Endothelial cell of umbilical vein (primary cell): Measurements from ENCODE around the gene ITIH5. TPM values are rescaled to one million over a fixed set of nuclear protein-coding genes. Genes with fewer than 3 reads are reported as not detected.
"Not testable (repeated sequence)": the region's sequence is repeated elsewhere in the genome, so short reads cannot be mapped to it uniquely, and the experiment has no call there.

Experiments
- BruUV-seq: library from RNA; stranded (reverse); fragments of 400-500 nt; replicated peaks from 2 replicates; lab custom pipeline; 2021; lab: Mats Ljungman, UMichigan
- CTCF ChIA-PET: fragments of 300-600, 350-600 bp; sonication (Branson Sonifier 250); formaldehyde crosslinking; loops from one replicate; lab custom pipeline; 2021; ENCODE audit warnings: antibody characterized with exemption, inconsistent platforms; lab: Charles Lee
- POLR2A ChIA-PET: fragments of 300-600, 350-600 bp; sonication (Branson Sonifier 250); formaldehyde crosslinking; loops from one replicate; lab custom pipeline; 2021; ENCODE audit warnings: antibody characterized with exemption, inconsistent platforms; lab: Charles Lee
- DNase-seq: peaks from one replicate; pipeline ENCODE4 v3.0.0-alpha.2; 2011; ENCODE audit warnings: low read depth, low spot score
- FAIRE-seq: peaks from 2 replicates; lab custom pipeline; 2011; peaks lifted over from hg19 to GRCh38; lab: Jason Lieb, UNC
- H2AFZ ChIP-seq: 2 replicates; pipeline ENCODE4 v1.6.0; 2012; ENCODE audit warnings: low read depth, low read length, control low read depth, inconsistent platforms
- H3K27ac ChIP-seq: 2 replicates; pipeline ENCODE4 v1.5.1; 2011; ENCODE audit warnings: low read depth, mild to moderate bottlenecking, control low read depth, low read length, moderate library complexity; ENCODE audit not compliant: insufficient read depth
- H3K27me3 ChIP-seq, 2 experiments: 2 replicates each; pipeline versions ENCODE4 v1.6.0 to v1.6.1; 2011; ENCODE audit warnings: low read length in 2 of 2, mixed read lengths in 1 of 2; ENCODE audit not compliant: control insufficient read depth in 2 of 2, insufficient read depth in 2 of 2
- H3K36me3 ChIP-seq, 2 experiments: 2 replicates in 1 of 2; 3 replicates in 1 of 2; pipeline ENCODE4 v1.5.1; 2011; ENCODE audit warnings: low read length in 2 of 2, mild to moderate bottlenecking in 1 of 2, moderate library complexity in 1 of 2; ENCODE audit not compliant: control insufficient read depth in 2 of 2, insufficient read depth in 2 of 2; ENCODE audit errors: extremely low read depth in 1 of 2
- H3K4me1 ChIP-seq: 3 replicates; pipeline ENCODE4 v1.5.1; 2011; ENCODE audit warnings: mild to moderate bottlenecking, low read length; ENCODE audit not compliant: control insufficient read depth, insufficient read depth; ENCODE audit errors: extremely low read depth
- H3K4me2 ChIP-seq: 2 replicates; pipeline ENCODE4 v1.6.1; 2011; ENCODE audit warnings: low read length, control low read depth, mixed read lengths; ENCODE audit not compliant: insufficient read depth
- H3K4me3 ChIP-seq, 3 experiments: fragments of 200-600 bp in 1 of 3; sonication (generic), shearing (Covaris generic) in 1 of 3; replicated peaks in 1 of 3; 2 replicates each; pipeline ENCODE4 v1.5.1; 2011 to 2016; ENCODE audit warnings: control low read depth in 3 of 3, low read length in 3 of 3, mild to moderate bottlenecking in 2 of 3, inconsistent platforms in 1 of 3, low read depth in 1 of 3, moderate library complexity in 1 of 3; ENCODE audit not compliant: insufficient read depth in 1 of 3
- H3K79me2 ChIP-seq: 2 replicates; pipeline ENCODE4 v1.6.0; 2012; ENCODE audit warnings: low read length, inconsistent platforms; ENCODE audit not compliant: control insufficient read depth, insufficient read depth
- H3K9ac ChIP-seq: replicated peaks from 2 replicates; pipeline ENCODE3; 2011; ENCODE audit warnings: low read length, control low read depth; ENCODE audit not compliant: insufficient read depth; ENCODE audit errors: extremely low read depth
- H3K9me1 ChIP-seq: replicated peaks from 3 replicates; pipeline ENCODE4 v1.6.0; 2011; ENCODE audit warnings: mild to moderate bottlenecking, low read length; ENCODE audit not compliant: control insufficient read depth, insufficient read depth; ENCODE audit errors: extremely low read depth
- H3K9me3 ChIP-seq: replicated peaks from 2 replicates; pipeline ENCODE4 v1.5.1; 2012; ENCODE audit warnings: low read length, inconsistent platforms; ENCODE audit not compliant: control insufficient read depth, insufficient read depth
- H4K20me1 ChIP-seq: replicated peaks from 2 replicates; pipeline ENCODE3; 2011; ENCODE audit warnings: mild to moderate bottlenecking, low read length; ENCODE audit not compliant: control insufficient read depth, insufficient read depth; ENCODE audit errors: extremely low read depth
- CTCF ChIP-seq, 2 donors: IDR thresholded peaks; 1 replicate in 1 of 2; 2 replicates in 1 of 2; pipeline ENCODE4 v1.5.1; 2011; ENCODE audit warnings: low read length in 2 of 2, mild to moderate bottlenecking in 2 of 2, moderate library complexity in 2 of 2, control low read depth in 1 of 2, inconsistent platforms in 1 of 2, low read depth in 1 of 2; ENCODE audit not compliant: insufficient read depth in 1 of 2; ENCODE audit errors: extremely low read depth in 1 of 2
- EZH2 ChIP-seq: IDR thresholded peaks from 2 replicates; pipeline ENCODE4 v1.6.1; 2012; ENCODE audit warnings: borderline replicate concordance, low read depth, mild to moderate bottlenecking, moderate library complexity, low read length, inconsistent platforms; ENCODE audit not compliant: severe bottlenecking
- FOS ChIP-seq: IDR thresholded peaks from 2 replicates; pipeline ENCODE4 v1.6.1; 2011; ENCODE audit warnings: mild to moderate bottlenecking, low read length, moderate library complexity, borderline replicate concordance; ENCODE audit not compliant: insufficient read depth
- GATA2 ChIP-seq: IDR thresholded peaks from 2 replicates; pipeline ENCODE4 v1.7.0; 2011; ENCODE audit warnings: low read depth, mild to moderate bottlenecking, moderate library complexity, mixed read lengths, low read length; ENCODE audit not compliant: insufficient read length, insufficient read depth
- JUN ChIP-seq: IDR thresholded peaks from 2 replicates; pipeline ENCODE4 v1.6.1; 2011; ENCODE audit warnings: borderline replicate concordance, low read depth; ENCODE audit not compliant: insufficient read length, insufficient read depth
- MAX ChIP-seq: IDR thresholded peaks from 2 replicates; pipeline ENCODE4 v1.6.1; 2011; ENCODE audit not compliant: insufficient read depth, insufficient read length
- MYC ChIP-seq: IDR thresholded peaks from one replicate; pipeline ENCODE4 v1.6.1; 2011; ENCODE audit warnings: mild to moderate bottlenecking, low read depth, low read length
- POLR2A ChIP-seq: IDR thresholded peaks from 2 replicates; pipeline ENCODE4 v1.6.1; 2012; ENCODE audit warnings: low read depth, mild to moderate bottlenecking, control low read depth, low read length
- POLR2AphosphoS5 ChIP-seq: IDR thresholded peaks from 2 replicates; pipeline ENCODE4 v1.6.1; 2012; ENCODE audit warnings: low read depth, mild to moderate bottlenecking, control low read depth, low read length, moderate library complexity; ENCODE audit not compliant: insufficient read depth
- dilution Hi-C: fragments of 300-500 bp; cut with MboI; formaldehyde crosslinking; loops from one replicate; pipeline ENCODE4 v1.15.0; 2019; ENCODE audit warnings: low sequenced_read_pairs; ENCODE audit not compliant: extremely low pct_ligation_motif_present
- intact Hi-C: fragments of 100-400 bp; cut with micrococcal nuclease; formaldehyde crosslinking; loops from one replicate; pipeline ENCODE4 v1.10.0; 2022
- polyA plus RNA-seq, 4 experiments: library from polyadenylated mRNA; depleted of rRNA in 3 of 4; stranded (reverse) in 3 of 4; unstranded in 1 of 4; fragments of >200 nt; gene quantifications; 2 replicates each; pipeline versions ENCODE4 v1.2.1 to v1.2.3, GENCODE V29; 2011 to 2012; ENCODE audit warnings: missing spikeins in 1 of 4
- total RNA-seq: library from RNA; stranded (reverse); gene quantifications from 2 replicates; pipeline ENCODE4 v1.2.3, GENCODE V29; 2021

The ITIH5 gene
- total and polyA plus RNA-seq, 2 donors (not counting 3 experiments of a cell fraction or from before 2014, with no cell fraction given), result not detected

- CTCF ChIA-PET, result interaction anchor here (1.2 kb wide), 1 partner anchor 166 kb away, joined by 3 read pairs; no protein-coding TSS in a partner anchor
- not testable (repeated sequence) for BruUV-seq, FAIRE-seq
These were observed 24.3 kb upstream of the ITIH5 start for GRCh38 chr10:7690885-7691597.

GRCh38 chr10:7689591-7689990 is 22.8 kb upstream of the ITIH5 start:
- CTCF ChIA-PET, result interaction anchor here (5.8 kb wide), 1 partner anchor 164 kb away, joined by 132 read pairs; no protein-coding TSS in a partner anchor
- no peaks in the 10 kb centered on the region for H3K36me3 ChIP-seq
- dilution Hi-C loops (no loop called here), intact Hi-C loops (loop anchor here (5.0 to 10.0 kb wide), 4 partner anchors 427 to 1275 kb away; no protein-coding TSS in a partner anchor)
- no peak overlapping the region for H3K4me2 ChIP-seq
- H3K27ac ChIP-seq, result no peak overlapping the region
- no peak for DNase-seq
- TF ChIP-seq POLR2A (no peak), GATA2 (no peak), EZH2 (no peak), MYC (no peak), FOS (no peak), POLR2AphosphoS5 (no peak), CTCF (IDR thresholded peaks at IDR 0.05; ENCODE audit: extremely low read depth in 1 of 2, insufficient read depth in 1 of 2, low read depth in 1 of 2, low read length in 2 of 2) (no peak), JUN (no peak), MAX (no peak)
- H4K20me1 ChIP-seq, result no peaks in the 10 kb centered on the region
- H2AFZ ChIP-seq, result no peak overlapping the region
- H3K4me1 ChIP-seq, result no peaks in the 10 kb centered on the region
- no peak overlapping the region for H3K4me3 ChIP-seq
- H3K9me1 ChIP-seq, result no peaks in the 10 kb centered on the region
- no TSS peak for BruUV-seq
- FAIRE-seq, result no peak
- no peaks in the 10 kb centered on the region for H3K79me2 ChIP-seq
- POLR2A ChIA-PET, result no interaction called here
- no peaks in the 10 kb centered on the region for H3K9me3 ChIP-seq
- H3K27me3 ChIP-seq, result peaks cover 0 to 1% of the 10 kb centered on the region in 2 experiments
- H3K9ac ChIP-seq, result no peak overlapping the region

More at GRCh38 chr10:7690885-7691597, 24.3 kb upstream of the ITIH5 start:
- H3K27ac ChIP-seq, H3K4me2 ChIP-seq, H3K4me1 ChIP-seq, dilution Hi-C loops, DNase-seq, H3K36me3 ChIP-seq, H3K4me3 ChIP-seq, H4K20me1 ChIP-seq, H3K9me1 ChIP-seq, H3K27me3 ChIP-seq, intact Hi-C loops, H3K79me2 ChIP-seq, H3K9me3 ChIP-seq, POLR2A ChIA-PET, H3K9ac ChIP-seq, H2AFZ ChIP-seq: not testable (repeated sequence)
